Measurements from ENCODE around the gene ZNF391. TPM values are rescaled to one million over a fixed set of nuclear protein-coding genes. Genes with fewer than 3 reads are reported as not detected.

The ZNF391 gene
- total RNA-seq, 1 experiment from 2014 or later: 5.0 TPM

DNA sequence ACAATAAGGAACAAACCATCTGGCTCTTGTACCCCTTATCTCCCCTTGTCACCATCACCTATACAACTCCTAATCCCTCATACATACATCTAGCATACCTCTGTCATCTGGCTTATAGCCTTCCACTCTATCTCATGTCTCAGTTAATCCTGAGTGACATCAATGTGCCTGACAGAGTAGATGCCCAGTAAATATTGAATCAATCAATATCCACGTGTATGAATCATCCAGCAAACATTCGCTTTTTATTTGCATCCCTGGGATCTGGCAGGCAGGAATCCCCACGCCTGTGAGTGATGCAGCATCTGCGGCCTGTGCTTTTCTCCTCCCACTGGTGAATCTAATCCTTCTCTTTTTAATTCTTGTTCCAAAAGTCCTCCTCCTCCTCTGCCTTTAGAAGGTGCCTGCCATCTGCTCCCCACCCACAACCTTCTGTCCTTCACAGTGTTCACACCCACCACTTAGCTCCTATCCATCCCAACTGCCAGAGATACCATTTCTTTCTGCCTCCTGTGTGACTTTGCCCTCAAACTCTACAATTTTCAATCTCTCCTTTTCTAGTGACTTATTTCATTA, 37.6 kb downstream of the ZNF391 start:
- no peak overlapping the region for H3K4me3 ChIP-seq (ENCODE audit: low read depth, low read length)
- Mint-ChIP-seq H3K36me3 (ENCODE audit: insufficient read depth, unreplicated experiment) (no peaks in the 10 kb centered on the region), H3K27ac (ENCODE audit: unreplicated experiment) (no peak overlapping the region), H3K9me3 (ENCODE audit: unreplicated experiment) (no peaks in the 10 kb centered on the region), H3K27me3 (ENCODE audit: insufficient read depth, unreplicated experiment) (no peaks in the 10 kb centered on the region), H3K4me1 (ENCODE audit: low read depth, unreplicated experiment) (no peaks in the 10 kb centered on the region), H3K4me3 (ENCODE audit: unreplicated experiment) (no peak overlapping the region)
- no peak for TF ChIP-seq CTCF (IDR thresholded peaks at IDR 0.05; ENCODE audit: insufficient read depth in 1 of 2, low read depth in 1 of 2, low read length in 1 of 2, severe bottlenecking in 1 of 2, unreplicated experiment in 1 of 2)
- BruUV-seq (replicated peaks): no TSS peak
- no peaks in the 10 kb centered on the region for H3K36me3 ChIP-seq (ENCODE audit: control insufficient read depth, insufficient read depth, low read length)
- DNase-seq: no peak
- CTCF ChIA-PET: no interaction called here
- H3K27me3 ChIP-seq (replicated peaks; ENCODE audit: control insufficient read depth, insufficient read depth, low read length): no peaks in the 10 kb centered on the region
- H3K9me3 ChIP-seq: no peaks in the 10 kb centered on the region
- intact Hi-C loops (cut with micrococcal nuclease; ENCODE audit: unreplicated experiment): no loop called here
- H3K4me1 ChIP-seq: no peaks in the 10 kb centered on the region
- POLR2A ChIA-PET: no interaction called here

DNA sequence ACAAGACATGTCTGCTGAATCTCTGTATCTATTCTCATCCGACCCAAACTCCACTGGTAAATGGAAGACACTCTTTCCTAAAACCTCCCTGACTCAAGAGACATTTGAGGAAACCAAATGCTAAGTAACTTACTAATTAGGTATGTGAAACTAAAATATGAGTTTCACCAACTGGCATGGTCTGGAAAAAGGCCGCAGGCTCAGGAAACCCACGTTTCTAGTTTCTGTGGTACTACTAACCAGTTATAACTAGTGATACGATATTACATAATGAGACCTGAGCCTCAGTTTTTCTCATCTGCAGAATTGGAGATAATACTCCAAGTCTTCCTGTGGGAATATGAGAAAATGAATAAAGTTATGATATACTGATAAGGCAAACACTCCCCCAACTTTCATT, 39.9 kb downstream of the ZNF391 start:
- Mint-ChIP-seq H3K27ac (ENCODE audit: unreplicated experiment) (no peak overlapping the region), H3K36me3 (ENCODE audit: insufficient read depth, unreplicated experiment) (no peaks in the 10 kb centered on the region), H3K27me3 (ENCODE audit: insufficient read depth, unreplicated experiment) (peaks cover 2% of the 10 kb centered on the region), H3K4me3 (ENCODE audit: unreplicated experiment) (no peak overlapping the region), H3K9me3 (ENCODE audit: unreplicated experiment) (peaks cover 3% of the 10 kb centered on the region), H3K4me1 (ENCODE audit: low read depth, unreplicated experiment) (no peaks in the 10 kb centered on the region)
- POLR2A ChIA-PET: no interaction called here
- H3K4me3 ChIP-seq (ENCODE audit: low read depth, low read length): no peak overlapping the region
- H3K27me3 ChIP-seq (replicated peaks; ENCODE audit: control insufficient read depth, insufficient read depth, low read length): no peaks in the 10 kb centered on the region
- H3K9me3 ChIP-seq: no peaks in the 10 kb centered on the region
- H3K36me3 ChIP-seq (ENCODE audit: control insufficient read depth, insufficient read depth, low read length): no peaks in the 10 kb centered on the region
- intact Hi-C loops (cut with micrococcal nuclease; ENCODE audit: unreplicated experiment): no loop called here
- DNase-seq: no peak
- H3K4me1 ChIP-seq: no peaks in the 10 kb centered on the region
- BruUV-seq (replicated peaks): no TSS peak
- TF ChIP-seq CTCF (IDR thresholded peaks at IDR 0.05; ENCODE audit: insufficient read depth in 1 of 2, low read depth in 1 of 2, low read length in 1 of 2, severe bottlenecking in 1 of 2, unreplicated experiment in 1 of 2): no peak
- CTCF ChIA-PET: no interaction called here

DNA sequence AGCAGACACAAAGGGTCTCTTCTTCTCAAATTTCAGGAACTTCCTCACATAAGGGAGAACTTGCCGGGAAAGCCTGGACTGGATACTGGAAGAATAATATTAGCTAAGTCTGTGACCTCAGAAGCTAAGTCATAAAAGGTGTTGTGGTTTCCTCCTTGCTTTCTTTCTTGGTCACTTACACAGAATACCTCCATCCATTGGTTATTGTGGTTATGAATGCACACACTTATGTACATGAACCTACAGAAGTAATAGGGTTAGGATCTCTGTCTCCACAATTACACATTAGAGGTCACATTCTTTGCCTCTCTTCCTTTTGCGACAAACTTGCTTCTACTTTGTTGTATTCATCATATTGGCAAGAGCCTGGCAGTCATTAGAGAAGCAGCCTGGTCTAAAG, 40.4 kb downstream of the ZNF391 start:
- intact Hi-C loops (cut with micrococcal nuclease; ENCODE audit: unreplicated experiment): no loop called here
- ChIA-PET CTCF (no interaction called here), POLR2A (no interaction called here)
- H3K36me3 Mint-ChIP-seq (ENCODE audit: insufficient read depth, unreplicated experiment): no peaks in the 10 kb centered on the region
- no peak overlapping the region for H3K4me3 Mint-ChIP-seq (ENCODE audit: unreplicated experiment)
- DNase-seq: no peak
- no peaks in the 10 kb centered on the region for H3K36me3 ChIP-seq (ENCODE audit: control insufficient read depth, insufficient read depth, low read length)
- H3K27ac Mint-ChIP-seq (ENCODE audit: unreplicated experiment): no peak overlapping the region
- H3K27me3 ChIP-seq (replicated peaks; ENCODE audit: control insufficient read depth, insufficient read depth, low read length): no peaks in the 10 kb centered on the region
- no peaks in the 10 kb centered on the region for H3K9me3 ChIP-seq
- H3K9me3 Mint-ChIP-seq (ENCODE audit: unreplicated experiment): peaks cover 8% of the 10 kb centered on the region
- no peak for TF ChIP-seq CTCF (IDR thresholded peaks at IDR 0.05; ENCODE audit: insufficient read depth in 1 of 2, low read depth in 1 of 2, low read length in 1 of 2, severe bottlenecking in 1 of 2, unreplicated experiment in 1 of 2)
- no peaks in the 10 kb centered on the region for H3K4me1 Mint-ChIP-seq (ENCODE audit: low read depth, unreplicated experiment)
- peaks cover 6% of the 10 kb centered on the region for H3K27me3 Mint-ChIP-seq (ENCODE audit: insufficient read depth, unreplicated experiment)
- BruUV-seq (replicated peaks): no TSS peak
- no peaks in the 10 kb centered on the region for H3K4me1 ChIP-seq
- H3K4me3 ChIP-seq (ENCODE audit: low read depth, low read length): no peak overlapping the region

Measured in Caco-2 (cell line).